OCI-LY7 (cell line): ENCODE results near the gene HSPD1. TPM values are rescaled to one million over a fixed set of nuclear protein-coding genes. Genes with fewer than 3 reads are reported as not detected.
"Not testable (repeated sequence)": the region's sequence is repeated elsewhere in the genome, so short reads cannot be mapped to it uniquely, and the experiment has no call there.

Experiments
- BruUV-seq: library from RNA; stranded (reverse); fragments of 400-500 nt; replicated peaks from 2 replicates; lab custom pipeline; 2021; lab: Mats Ljungman, UMichigan
- CTCF ChIA-PET: fragments of 300-600 bp; sonication (Branson Sonifier 250); formaldehyde crosslinking; loops from one replicate; lab custom pipeline; 2022; ENCODE audit warnings: antibody characterized with exemption; ENCODE audit not compliant: unreplicated experiment; lab: Charles Lee
- POLR2A ChIA-PET: fragments of 300-600 bp; sonication (Branson Sonifier 250); formaldehyde crosslinking; loops from one replicate; lab custom pipeline; 2022; ENCODE audit warnings: antibody characterized with exemption; lab: Charles Lee
- DNase-seq: peaks from one replicate; pipeline ENCODE4 v3.0.0-alpha.2; 2015; ENCODE audit warnings: low spot score
- H2AFZ ChIP-seq: fragments of 200-600 bp; sonication (generic), shearing (Covaris generic); 2 replicates; pipeline ENCODE4 v1.6.1; 2014; ENCODE audit warnings: mild to moderate bottlenecking, antibody characterized with exemption, low read length, moderate library complexity
- H3K27ac ChIP-seq: fragments of 200-600 bp; sonication (generic); 2 replicates; pipeline ENCODE4 v1.5.1; 2014; ENCODE audit warnings: mixed run types, low read depth, mild to moderate bottlenecking, moderate library complexity, low read length, inconsistent platforms; ENCODE audit not compliant: poor library complexity, severe bottlenecking
- H3K36me3 ChIP-seq: fragments of 200-600 bp; sonication (generic); 2 replicates; pipeline ENCODE4 v1.6.1; 2014; ENCODE audit warnings: mild to moderate bottlenecking, antibody characterized with exemption, low read length, moderate library complexity, mixed read lengths; ENCODE audit not compliant: insufficient read depth
- H3K4me1 ChIP-seq: fragments of 200-600 bp; sonication (generic); 2 replicates; pipeline ENCODE4 v1.5.1; 2014; ENCODE audit warnings: mild to moderate bottlenecking, low read length; ENCODE audit not compliant: insufficient read depth, poor library complexity, severe bottlenecking
- H3K4me2 ChIP-seq: fragments of 200-600 bp; sonication (generic); 2 replicates; pipeline ENCODE4 v1.6.1; 2014; ENCODE audit warnings: mild to moderate bottlenecking, low read length
- H3K4me3 ChIP-seq: fragments of 200-600 bp; sonication (generic); 2 replicates; pipeline ENCODE4 v1.5.1; 2014; ENCODE audit warnings: mild to moderate bottlenecking, low read depth, low read length; ENCODE audit not compliant: poor library complexity, severe bottlenecking
- H3K79me2 ChIP-seq: fragments of 200-600 bp; sonication (generic); 2 replicates; pipeline ENCODE4 v1.6.1; 2016; ENCODE audit warnings: low read depth, mild to moderate bottlenecking, low read length, moderate library complexity, mixed read lengths; ENCODE audit not compliant: insufficient read depth
- H3K9me2 ChIP-seq: fragments of 200-600 bp; sonication (generic); 2 replicates; pipeline ENCODE4 v1.6.1; 2016; ENCODE audit warnings: mild to moderate bottlenecking, low read length, mixed read lengths; ENCODE audit not compliant: insufficient read depth
- H3K9me3 ChIP-seq: fragments of 200-600 bp; sonication (generic); 2 replicates; pipeline ENCODE4 v1.6.1; 2014; ENCODE audit warnings: mild to moderate bottlenecking, mixed run types, low read length, mixed read lengths
- H4K20me1 ChIP-seq: fragments of 200-600 bp; sonication (generic); 2 replicates; pipeline ENCODE4 v1.6.1; 2014; ENCODE audit warnings: mild to moderate bottlenecking, antibody characterized with exemption, low read length, moderate library complexity, mixed read lengths; ENCODE audit not compliant: insufficient read depth
- CTCF ChIP-seq: fragments of 200-600 bp; sonication (generic); conservative IDR thresholded peaks from 2 replicates; pipeline ENCODE4 v1.5.1; 2014; ENCODE audit warnings: mild to moderate bottlenecking, antibody characterized with exemption, low read length, moderate library complexity, mixed read lengths
- EZH2phosphoT487 ChIP-seq: fragments of 200-600 bp; sonication (generic); IDR thresholded peaks from 2 replicates; pipeline ENCODE4 v1.6.1; 2018; ENCODE audit warnings: low read depth, borderline replicate concordance, mild to moderate bottlenecking, mixed run types, antibody characterized with exemption, low read length, moderate library complexity, mixed read lengths
- intact Hi-C: fragments of 100-400 bp; cut with micrococcal nuclease; formaldehyde crosslinking; loops from one replicate; pipeline ENCODE4 v1.10.0; 2022; ENCODE audit not compliant: unreplicated experiment
- total RNA-seq, 2 experiments: library from RNA; depleted of rRNA in 1 of 2; stranded (reverse); fragments of >200 nt in 1 of 2; shearing (Covaris generic) in 1 of 2; gene quantifications; 2 replicates each; pipeline ENCODE4 v1.2.3, GENCODE V29; 2014 to 2022

HSPD1 gene
- total RNA-seq, 2 experiments from 2014 or later, result 370 to 702 TPM

GRCh38 chr2:197495433-197496134 is 4.1 kb downstream of the HSPD1 start:
- Histone ChIP-seq H3K9me2 (no peaks in the 10 kb centered on the region), H2AFZ (no peak overlapping the region), H3K79me2 (peaks cover 91% of the 10 kb centered on the region), H3K27ac (no peak overlapping the region), H3K9me3 (no peaks in the 10 kb centered on the region), H3K36me3 (peaks cover 90% of the 10 kb centered on the region), H4K20me1 (peaks cover 46% of the 10 kb centered on the region), H3K4me3 (peak overlapping the region; percentile 83), H3K4me1 (peaks cover 38% of the 10 kb centered on the region), H3K4me2 (peak overlapping the region; percentile 83)
- TF ChIP-seq EZH2phosphoT487 (no peak), CTCF (no peak)
- POLR2A ChIA-PET, result interaction anchor here (0.5 to 2.0 kb wide), 11 partner anchors 16 to 1318 kb away, joined by 3 to 8 read pairs (median 4); partner anchors contain the start of gene SF3B1
- no TSS peak for BruUV-seq
- DNase-seq, result no peak
- intact Hi-C loops, result loop anchor here (5.0 kb wide), 1 partner anchor 88 kb away; no protein-coding TSS in a partner anchor
- CTCF ChIA-PET, result no interaction called here

GRCh38 chr2:197487385-197487784 is 12.3 kb downstream of the HSPD1 start:
- H3K79me2 ChIP-seq, result peaks cover 30% of the 10 kb centered on the region
- peaks cover 24% of the 10 kb centered on the region; the same call in 1 of the 2 replicates for H3K9me3 ChIP-seq
- ChIA-PET POLR2A (interaction anchor here (1.2 kb wide), 1 partner anchor 12 kb away, joined by 3 read pairs; the partner anchor contains the start of genes HSPD1 and HSPE1), CTCF (no interaction called here)
- peaks cover 98% of the 10 kb centered on the region for H3K36me3 ChIP-seq
- H3K4me1 ChIP-seq, result no peaks in the 10 kb centered on the region
- no peak for DNase-seq
- no peak overlapping the region for H2AFZ ChIP-seq
- intact Hi-C loops, result loop anchor here (5.0 kb wide), 1 partner anchor 85 kb away; no protein-coding TSS in a partner anchor
- BruUV-seq, result no TSS peak
- no peaks in the 10 kb centered on the region for H4K20me1 ChIP-seq
- H3K4me3 ChIP-seq, result no peak overlapping the region
- H3K27ac ChIP-seq, result no peak overlapping the region
- no peaks in the 10 kb centered on the region for H3K9me2 ChIP-seq
- TF ChIP-seq EZH2phosphoT487 (no peak), CTCF (no peak)
- no peak overlapping the region for H3K4me2 ChIP-seq

GRCh38 chr2:197486175-197486574 is 13.5 kb downstream of the HSPD1 start:
- Histone ChIP-seq H3K4me1 (no peaks in the 10 kb centered on the region), H3K27ac (no peak overlapping the region), H3K4me3 (no peak overlapping the region), H3K36me3 (peaks cover 87% of the 10 kb centered on the region), H3K79me2 (peaks cover 18% of the 10 kb centered on the region; the same call in 1 of the 2 replicates), H3K4me2 (no peak overlapping the region), H3K9me2 (no peaks in the 10 kb centered on the region), H3K9me3 (peaks cover 24% of the 10 kb centered on the region; the same call in 1 of the 2 replicates), H4K20me1 (no peaks in the 10 kb centered on the region), H2AFZ (no peak overlapping the region)
- DNase-seq, result no peak
- ChIA-PET CTCF (no interaction called here), POLR2A (interaction anchor here (0.5 kb wide), 1 partner anchor 22 kb away, joined by 4 read pairs; no protein-coding TSS in a partner anchor)
- intact Hi-C loops, result loop anchor here (5.0 kb wide), 1 partner anchor 84 kb away; no protein-coding TSS in a partner anchor
- TF ChIP-seq EZH2phosphoT487 (no peak), CTCF (no peak)
- no TSS peak for BruUV-seq

GRCh38 chr2:197484248-197484647 is 15.4 kb downstream of the HSPD1 start:
- CTCF ChIA-PET, H4K20me1 ChIP-seq, H2AFZ ChIP-seq, DNase-seq, H3K79me2 ChIP-seq, H3K4me3 ChIP-seq, H3K27ac ChIP-seq, H3K9me2 ChIP-seq, intact Hi-C loops, BruUV-seq, H3K4me1 ChIP-seq, H3K4me2 ChIP-seq: not testable (repeated sequence)
- peaks cover 24% of the 10 kb centered on the region; the same call in 1 of the 2 replicates for H3K9me3 ChIP-seq
- POLR2A ChIA-PET, result interaction anchor here (0.6 to 0.7 kb wide), 3 partner anchors 15 to 1710 kb away, joined by 3 to 7 read pairs (median 4); no protein-coding TSS in a partner anchor
- H3K36me3 ChIP-seq, result peaks cover 68% of the 10 kb centered on the region
